GM12878 (cell line): ENCODE measurements around the gene CLINT1. TPM values are rescaled to one million over a fixed set of nuclear protein-coding genes. Genes with fewer than 3 reads are reported as not detected.

ENCODE experiments used
- ATAC-seq: fragments of 200-7000 bp; cut with Tn5 transposase; 3 replicates; pipeline ENCODE4 v1.9.1; 2020; ENCODE audit warnings: mild to moderate bottlenecking, moderate library complexity
- BruUV-seq: library from RNA; stranded (reverse); fragments of 400-500 nt; replicated peaks from 2 replicates; lab custom pipeline; 2021; lab: Mats Ljungman, UMichigan
- CTCF ChIA-PET: fragments of 300-600 bp; sonication (Branson Sonifier 250); formaldehyde crosslinking; extraction: SDS; loops from one replicate; lab custom pipeline; 2021; ENCODE audit warnings: inconsistent platforms; lab: Yijun Ruan, JAX
- POLR2A ChIA-PET: fragments of 350-600 bp; formaldehyde crosslinking; extraction: SDS; loops from one replicate; lab custom pipeline; 2021; ENCODE audit warnings: inconsistent platforms; lab: Charles Lee
- RAD21 ChIA-PET: fragments of 300-600 bp; sonication (Branson Sonifier 250); formaldehyde crosslinking; loops from one replicate; lab custom pipeline; 2023; ENCODE audit warnings: antibody characterized with exemption; ENCODE audit not compliant: unreplicated experiment; lab: Charles Lee
- SMC1A ChIA-PET: fragments of 300-600 bp; sonication (Branson Sonifier 250); formaldehyde crosslinking; loops from one replicate; lab custom pipeline; 2023; ENCODE audit not compliant: unreplicated experiment, uncharacterized antibody; lab: Charles Lee
- DNase-seq: peaks from one replicate; pipeline ENCODE4 v3.0.0-alpha.2; 2011; ENCODE audit warnings: low read depth, low spot score
- FAIRE-seq: peaks from 3 replicates; lab custom pipeline; 2011; peaks lifted over from hg19 to GRCh38; lab: Jason Lieb, UNC
- H2AFZ ChIP-seq: 2 replicates; pipeline ENCODE4 v1.6.0; 2011; ENCODE audit warnings: low read depth, low read length, control low read depth; ENCODE audit not compliant: control insufficient read depth
- H3K27ac ChIP-seq: 2 replicates; pipeline ENCODE4 v1.5.1; 2011; ENCODE audit warnings: control low read depth; ENCODE audit not compliant: control insufficient read depth, insufficient read depth
- H3K27me3 ChIP-seq, 2 experiments: replicated peaks in 1 of 2; 2 replicates each; pipeline versions ENCODE4 v1.6.0 to v1.6.1; 2011; ENCODE audit warnings: low read length in 1 of 2; ENCODE audit not compliant: control insufficient read depth in 2 of 2, insufficient read depth in 2 of 2
- H3K36me3 ChIP-seq, 2 experiments: 2 replicates each; pipeline ENCODE4 v1.5.1; 2011; ENCODE audit warnings: low read length in 1 of 2; ENCODE audit not compliant: control insufficient read depth in 2 of 2, insufficient read depth in 2 of 2
- H3K4me1 ChIP-seq: 2 replicates; pipeline ENCODE4 v1.6.1; 2011; ENCODE audit warnings: mild to moderate bottlenecking, low read length, moderate library complexity, mixed read lengths; ENCODE audit not compliant: control insufficient read depth, insufficient read depth
- H3K4me2 ChIP-seq: 2 replicates; pipeline ENCODE4 v1.6.0; 2011; ENCODE audit warnings: control low read depth; ENCODE audit not compliant: control insufficient read depth, insufficient read depth
- H3K4me3 ChIP-seq: fragments of 200-600 bp; sonication (generic); 2 replicates; pipeline ENCODE4 v1.5.1; 2016
- H3K79me2 ChIP-seq: 2 replicates; pipeline ENCODE4 v1.6.0; 2011; ENCODE audit warnings: low read length; ENCODE audit not compliant: control insufficient read depth, insufficient read depth
- H3K9ac ChIP-seq: 2 replicates; pipeline ENCODE4 v1.8.0; 2011; ENCODE audit warnings: low read length, control low read depth, mixed read lengths; ENCODE audit not compliant: control insufficient read depth, insufficient read depth
- H3K9me3 ChIP-seq: replicated peaks from 3 replicates; pipeline ENCODE4 v1.5.1; 2011; ENCODE audit warnings: mild to moderate bottlenecking, low read length; ENCODE audit not compliant: control insufficient read depth, insufficient read depth
- H4K20me1 ChIP-seq: 2 replicates; pipeline ENCODE4 v1.6.0; 2011; ENCODE audit not compliant: control insufficient read depth, insufficient read depth
- BRCA1 ChIP-seq: IDR thresholded peaks from 2 replicates; pipeline ENCODE4 v1.6.1; 2011; ENCODE audit warnings: low read depth, low read length, improper control_type of control experiment
- CBX3 ChIP-seq: fragments of 200-600 bp; sonication (generic); IDR thresholded peaks from 2 replicates; pipeline ENCODE4 v1.6.1; 2016; ENCODE audit warnings: low read depth, borderline replicate concordance
- CHD2 ChIP-seq: IDR thresholded peaks from 2 replicates; pipeline ENCODE4 v1.6.1; 2011; ENCODE audit warnings: low read depth, low read length, improper control_type of control experiment, borderline replicate concordance
- TAF1 ChIP-seq: IDR thresholded peaks from 2 replicates; pipeline ENCODE4 v1.6.1; 2011; ENCODE audit warnings: mild to moderate bottlenecking, low read depth, low read length, borderline replicate concordance
- ZNF687 ChIP-seq: fragments of 450-650 bp; IDR thresholded peaks from 2 replicates; pipeline ENCODE4 v1.6.1; 2017; ENCODE audit warnings: mild to moderate bottlenecking, moderate library complexity
- WGBS: methylation state at CpG from one replicate; pipeline ENCODE4 v1.1.6; 2016; ENCODE audit warnings: low lambda C conversion rate; ENCODE audit not compliant: insufficient replicate concordance, insufficient coverage; ENCODE audit errors: missing lambda C conversion rate; 5-methylcytosine and 5-hydroxymethylcytosine counted together
- in situ Hi-C: fragments of 300-500 bp; cut with MboI; formaldehyde crosslinking; loops from 9 replicates; pipeline ENCODE4 v1.14.3; 2018; ENCODE audit warnings: mixed read lengths
- intact Hi-C: fragments of 100-400 bp; cut with micrococcal nuclease; formaldehyde crosslinking; loops from one replicate; pipeline ENCODE4 v1.14.2; 2022; ENCODE audit not compliant: unreplicated experiment
- polyA plus RNA-seq, 11 experiments: library from polyadenylated mRNA; depleted of rRNA in 4 of 11; unstranded in 6 of 11; stranded (reverse) in 5 of 11; fragments of >200 nt; fragmentation: Nextera tagmentation in 4 of 11; fragmentation: Illumina TruSeq in 1 of 11; extraction: Ambion mirVana in 4 of 11; extraction: Trizol in 1 of 11; gene quantifications; 1 replicate in 1 of 11; 2 replicates in 10 of 11; pipeline versions ENCODE4 v1.2.1 to v1.2.3, GENCODE V29; 2011 to 2016; ENCODE audit warnings: inconsistent platforms in 2 of 11, missing spikeins in 2 of 11, low read depth in 1 of 11
- total RNA-seq, 4 experiments: library from RNA; depleted of rRNA in 3 of 4; stranded (reverse); fragments of >200 nt in 3 of 4; fragmentation: Illumina TruSeq in 1 of 4; extraction: Trizol in 1 of 4; gene quantifications; 2 replicates each; pipeline versions ENCODE4 v1.2.1 to v1.2.3, GENCODE V29; 2013 to 2021

The CLINT1 gene
- total and polyA plus RNA-seq, 10 of the 15 experiments (the other 5 are each of a cell fraction or from before 2014, with no cell fraction given), result 30.0 to 136 (median 105) TPM

GRCh38 chr5:157842185-157842584 is 16.8 kb downstream of the CLINT1 start:
- no TSS peak for BruUV-seq
- Histone ChIP-seq H3K36me3 (no peaks in the 10 kb centered on the region; a peak in 2 of 4 replicates), H3K27ac (no peak overlapping the region), H3K9me3 (no peaks in the 10 kb centered on the region), H4K20me1 (no peaks in the 10 kb centered on the region), H2AFZ (no peak overlapping the region), H3K79me2 (no peaks in the 10 kb centered on the region; the same call in 1 of the 2 replicates), H3K27me3 (no peaks in the 10 kb centered on the region), H3K4me3 (no peak overlapping the region), H3K4me1 (no peaks in the 10 kb centered on the region), H3K4me2 (no peak overlapping the region), H3K9ac (no peak overlapping the region)
- TF ChIP-seq CBX3 (no peak), TAF1 (no peak), BRCA1 (no peak), ZNF687 (no peak), CHD2 (no peak)
- ATAC-seq, result no peak
- in situ Hi-C loops (no loop called here), intact Hi-C loops (no loop called here)
- SMC1A ChIA-PET, result interaction anchor here (0.9 to 1.9 kb wide), 4 partner anchors 9 to 15 kb away, joined by 3 to 11 read pairs (median 4); no protein-coding TSS in a partner anchor
- no peak for FAIRE-seq
- POLR2A ChIA-PET, result no interaction called here
- RAD21 ChIA-PET, result interaction anchor here (1.6 kb wide), 1 partner anchor 10 kb away, joined by 6 read pairs; no protein-coding TSS in a partner anchor
- CTCF ChIA-PET, result interaction anchor here (0.5 to 1.9 kb wide), 8 partner anchors 11 to 537 kb away, joined by 4 to 8 read pairs (median 6); no protein-coding TSS in a partner anchor
- DNase-seq, result no peak
- WGBS, result 85% methylated on average over 5 of the region's 5 CpGs
